COLO668 (cell line): Measurements from ENCODE around the gene SPDYE1.
"Not testable (repeated sequence)": the region's sequence is repeated elsewhere in the genome, so short reads cannot be mapped to it uniquely, and the experiment has no call there.

Experiments
- DNase-seq: peaks from one replicate; lab custom pipeline; 2025; ENCODE audit not compliant: unreplicated experiment; lab: John Stamatoyannopoulos, UW

Gene SPDYE1

GRCh38 chr7:43990829-43991228, 6.9 kb upstream of the SPDYE1 start:
- DNase-seq = not testable (repeated sequence)

GRCh38 chr7:43992896-43993295, 4.8 kb upstream of the SPDYE1 start:
- not testable (repeated sequence) for DNase-seq

DNA sequence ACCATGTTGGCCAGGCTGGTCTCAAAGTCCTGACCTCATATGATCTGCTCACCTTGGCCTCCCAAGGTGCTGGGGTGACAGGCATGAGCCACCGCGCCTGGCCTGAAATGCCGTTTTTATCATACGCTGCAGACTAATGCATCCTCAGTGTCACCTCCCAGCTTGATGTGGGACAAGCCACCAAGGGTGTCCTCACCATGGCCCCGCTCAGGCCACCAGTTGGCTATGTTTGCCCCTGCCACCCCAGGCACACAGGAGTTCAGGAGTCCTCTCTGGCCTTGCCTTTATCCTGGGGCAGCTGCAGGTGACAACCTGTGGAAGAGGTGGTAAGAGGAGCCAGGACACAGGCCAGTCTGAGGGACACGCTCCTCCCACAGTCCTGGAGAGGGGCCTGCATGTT, 3.0 kb upstream of the SPDYE1 start:
- not testable (repeated sequence) for DNase-seq

- not testable (repeated sequence) for DNase-seq
Measured at GRCh38 chr7:44012081-44012480, 14.4 kb downstream of the SPDYE1 start.

DNA sequence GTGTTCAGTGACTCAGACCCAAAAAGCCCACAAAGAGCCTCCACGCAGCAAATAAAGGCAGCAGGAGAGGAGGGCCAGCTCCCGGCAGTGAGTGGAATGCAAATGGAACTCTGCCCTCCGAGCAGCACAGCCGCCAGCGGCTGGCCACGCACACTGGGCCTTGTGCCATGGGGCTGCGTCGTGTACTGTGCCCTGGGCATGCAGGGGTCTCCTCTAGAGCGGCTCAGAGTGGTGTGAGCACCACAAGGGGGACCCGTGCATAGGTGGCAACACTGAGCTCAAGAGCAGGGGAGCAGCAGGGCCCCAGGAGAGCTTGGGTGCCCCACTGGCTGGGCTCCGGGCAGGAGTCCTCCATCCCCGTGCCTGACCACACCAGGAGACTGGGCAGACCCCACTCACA, 17.4 kb downstream of the SPDYE1 start:
- not testable (repeated sequence) for DNase-seq

- peak; percentile 99 for DNase-seq
Measured at GRCh38 chr7:44018857-44019807, 21.4 kb downstream of the SPDYE1 start.

DNA sequence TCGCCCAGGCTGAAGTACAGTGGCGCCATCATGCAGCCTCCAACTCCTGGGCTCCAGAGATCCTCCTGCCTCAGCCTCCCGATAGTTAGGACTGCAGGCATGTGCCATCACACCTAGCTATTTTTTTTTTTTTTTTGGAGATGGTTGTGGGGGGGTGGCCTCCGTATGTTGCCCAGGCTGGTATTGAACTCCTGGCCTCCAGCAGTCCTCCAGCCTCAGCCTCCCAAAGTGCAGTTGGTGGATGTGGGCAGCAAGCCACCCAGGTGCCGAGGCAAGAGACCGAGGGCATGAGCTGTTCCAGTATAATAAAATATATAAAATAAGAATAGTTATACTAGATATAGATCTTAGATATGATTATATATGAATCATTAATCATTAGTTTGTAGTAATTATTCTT, 22.1 kb downstream of the SPDYE1 start:
- DNase-seq = not testable (repeated sequence)

DNA sequence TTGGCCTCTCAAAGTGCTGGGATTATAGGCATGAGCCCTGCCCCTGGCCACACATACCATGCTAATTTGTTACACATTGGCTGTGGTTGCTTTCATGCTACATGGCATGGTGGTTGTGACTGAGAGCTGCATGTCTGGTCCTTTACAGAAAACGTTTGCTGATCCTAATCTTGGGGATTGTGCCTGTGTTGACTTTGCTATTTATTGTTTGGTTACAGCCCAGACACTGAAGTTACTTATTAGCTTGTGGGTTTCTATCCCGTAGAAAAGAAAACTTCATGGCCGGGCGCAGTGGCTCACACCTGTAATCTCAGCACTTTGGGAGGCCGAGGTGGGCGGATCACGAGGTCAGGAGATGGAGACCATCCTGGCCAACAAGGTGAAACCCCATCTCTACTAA, 24.4 kb downstream of the SPDYE1 start:
- DNase-seq = not testable (repeated sequence)

DNA sequence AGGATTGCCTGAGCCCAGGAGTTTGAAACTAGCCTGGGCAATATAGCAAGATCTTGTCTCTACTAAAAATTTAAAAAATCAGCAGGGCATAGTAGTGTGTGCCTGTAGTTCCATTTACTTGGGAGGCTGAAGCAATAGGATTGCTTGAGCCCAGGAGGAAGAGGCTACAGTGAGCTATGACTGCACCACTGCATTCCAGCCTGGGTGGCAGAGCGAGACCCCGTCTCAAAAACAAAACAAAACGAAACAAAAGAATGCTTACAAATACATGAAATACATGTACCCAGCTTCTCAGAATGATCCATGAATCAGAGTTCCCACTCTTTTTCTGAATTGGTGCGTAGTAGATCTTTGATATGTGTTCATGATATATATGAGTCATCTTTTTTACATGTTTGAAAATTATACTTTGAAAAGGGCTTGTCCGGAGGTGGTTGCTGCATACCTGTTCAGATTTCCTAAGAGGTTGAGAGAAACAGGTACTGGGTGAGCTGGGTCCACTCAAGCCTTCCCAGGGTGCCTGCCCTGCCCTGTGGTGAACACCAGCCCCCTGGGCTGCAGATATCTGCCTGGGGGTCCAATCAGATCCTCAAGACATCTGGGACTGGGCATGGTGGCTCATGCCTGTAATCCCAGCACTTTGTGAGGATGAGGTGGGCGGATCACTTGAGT, 25.2 kb downstream of the SPDYE1 start:
- DNase-seq = not testable (repeated sequence)

GRCh38 chr7:44029433-44029832, 31.7 kb downstream of the SPDYE1 start:
- not testable (repeated sequence) for DNase-seq

GRCh38 chr7:44030029-44030428, 32.3 kb downstream of the SPDYE1 start:
- not testable (repeated sequence) for DNase-seq

GRCh38 chr7:44031319-44031718, 33.6 kb downstream of the SPDYE1 start:
- DNase-seq = not testable (repeated sequence)

GRCh38 chr7:44032031-44032430, 34.3 kb downstream of the SPDYE1 start:
- not testable (repeated sequence) for DNase-seq

- not testable (repeated sequence) for DNase-seq
Measured at GRCh38 chr7:44033971-44034844, 36.5 kb downstream of the SPDYE1 start.

- DNase-seq = peak; percentile 26
Measured at GRCh38 chr7:44036364-44036763, 38.7 kb downstream of the SPDYE1 start.

- DNase-seq = not testable (repeated sequence)
Measured at GRCh38 chr7:44037951-44038350, 40.3 kb downstream of the SPDYE1 start.

DNA sequence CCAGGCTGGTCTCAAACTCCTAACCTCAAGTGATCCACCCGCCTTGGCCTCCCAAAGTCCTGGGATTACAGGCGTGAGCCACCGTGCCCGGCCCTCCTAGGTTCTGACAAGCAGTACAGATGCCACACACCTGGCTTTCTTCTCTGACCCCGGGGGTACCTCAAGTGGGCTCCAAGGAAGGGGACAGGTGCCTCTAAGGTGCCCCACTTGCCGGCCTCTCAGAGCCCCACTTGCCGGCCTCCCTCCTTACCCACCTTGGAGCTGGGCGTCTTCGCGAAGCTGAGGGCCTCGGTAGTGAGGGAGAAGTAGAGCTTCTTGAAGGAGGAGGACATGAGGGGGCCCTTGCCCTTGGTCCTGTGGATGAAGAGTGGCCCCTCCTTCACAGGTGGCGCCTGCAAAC, 40.9 kb downstream of the SPDYE1 start:
- not testable (repeated sequence) for DNase-seq

DNA sequence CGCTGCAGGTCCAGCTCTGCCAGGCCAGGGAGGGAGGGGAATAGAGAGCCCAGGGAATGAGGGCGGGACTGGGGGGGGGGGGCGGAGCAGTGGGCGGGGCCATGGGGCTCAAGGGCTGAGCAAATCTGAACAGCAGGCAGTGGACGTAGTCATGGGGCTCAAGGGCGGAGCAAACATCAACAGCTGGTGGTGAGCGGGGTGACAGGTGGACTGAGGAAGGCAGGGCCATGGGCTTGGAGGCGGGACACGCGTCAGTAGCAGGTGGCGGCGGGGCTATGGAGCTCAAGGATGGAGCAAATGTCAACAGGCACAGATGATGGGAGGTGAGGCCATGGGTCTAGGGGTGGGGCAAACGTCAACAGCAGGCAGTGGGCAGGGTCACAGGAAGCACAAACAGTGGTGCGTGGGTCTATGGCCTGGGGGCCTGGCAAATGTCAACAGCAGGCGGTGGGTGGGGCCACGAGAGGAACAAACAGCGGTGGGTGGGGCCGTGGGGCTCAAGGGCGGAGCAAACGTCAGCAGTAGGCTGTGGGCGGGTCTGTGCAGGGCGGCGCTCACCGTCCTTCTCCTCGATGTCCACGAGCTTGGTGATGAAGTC, 41.4 kb downstream of the SPDYE1 start:
- peak; percentile 99 for DNase-seq

GRCh38 chr7:44039800-44040492, 42.2 kb downstream of the SPDYE1 start:
- DNase-seq = not testable (repeated sequence)

- DNase-seq = peak; percentile 85
Measured at GRCh38 chr7:44040493-44040891, 42.8 kb downstream of the SPDYE1 start.
